ENCODE measurements around the gene RGS2.

The RGS2 gene

DNA sequence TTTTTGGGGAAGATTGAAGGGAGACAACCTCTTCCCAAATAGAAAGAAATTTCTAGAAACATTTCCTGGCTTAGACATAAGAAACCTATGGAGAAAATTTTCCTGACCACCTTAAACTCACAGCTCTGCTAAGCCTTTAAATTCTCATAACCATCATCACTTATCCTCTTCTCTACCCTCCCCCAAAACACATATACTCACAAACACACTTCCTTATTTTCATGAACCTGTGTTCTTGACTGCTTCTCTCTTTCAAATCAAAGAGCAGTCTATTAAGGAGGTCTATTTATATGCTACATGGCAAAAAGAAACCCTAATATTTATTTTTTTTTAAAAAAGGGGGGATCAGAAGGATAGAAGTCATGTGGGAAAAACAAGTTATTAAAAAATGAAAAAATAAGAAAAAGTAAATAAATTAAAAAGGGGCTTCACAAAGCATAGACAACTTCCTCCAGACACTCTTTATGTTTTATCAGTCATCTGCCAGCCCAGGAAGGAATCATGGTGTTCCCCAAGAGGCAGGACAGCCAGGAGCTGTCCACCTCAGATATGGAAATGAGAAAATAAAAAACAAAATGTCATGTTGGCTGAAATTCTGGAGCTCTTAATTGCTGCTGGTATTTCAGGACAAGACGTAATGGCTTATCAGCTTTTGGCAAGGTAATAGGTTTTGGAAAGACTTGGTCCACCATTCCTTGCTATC, 12.8 kb upstream of the RGS2 start:
- DNase-seq (ENCODE audit: low read depth): no peak

DNA sequence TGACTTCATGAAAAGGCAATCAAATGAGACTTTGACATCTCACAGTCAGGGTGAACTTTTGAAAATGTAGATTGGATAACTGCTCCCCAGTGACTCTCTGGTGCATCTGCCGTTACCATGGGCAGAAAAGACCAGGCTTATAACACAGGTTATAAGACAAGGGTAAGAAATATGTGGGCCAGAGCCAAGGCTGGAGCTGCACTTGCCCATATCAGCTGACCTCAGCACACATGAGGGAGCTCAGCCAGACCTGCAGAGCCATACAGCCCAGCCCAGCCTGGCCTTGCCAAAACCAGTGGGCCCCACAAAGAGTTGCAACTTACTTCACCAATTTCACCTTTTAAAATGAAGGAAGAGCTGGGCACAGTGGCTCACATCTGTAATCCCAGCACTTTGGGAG, 11.7 kb upstream of the RGS2 start:
- no peak for DNase-seq (ENCODE audit: low read depth)

DNA sequence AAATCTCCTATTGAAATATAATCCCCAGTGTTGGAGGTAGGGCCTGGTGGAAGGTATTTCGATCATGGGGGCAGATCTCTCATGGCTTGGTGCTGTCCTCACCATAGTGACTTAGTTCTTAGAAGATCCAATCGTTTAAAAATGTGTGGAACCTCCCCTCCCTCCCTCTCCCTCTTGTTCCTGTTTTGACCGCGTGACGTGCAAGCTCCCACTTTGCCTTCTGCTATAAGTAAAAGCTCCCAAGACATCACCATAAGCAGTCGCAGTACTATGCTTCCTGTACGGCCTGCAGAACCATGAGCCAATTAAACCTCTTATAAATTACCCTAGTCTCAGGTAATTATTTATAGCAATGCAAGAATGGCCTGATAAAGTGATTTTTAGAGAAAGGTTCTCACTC, 10.9 kb upstream of the RGS2 start:
- DNase-seq (ENCODE audit: low read depth): no peak

DNA sequence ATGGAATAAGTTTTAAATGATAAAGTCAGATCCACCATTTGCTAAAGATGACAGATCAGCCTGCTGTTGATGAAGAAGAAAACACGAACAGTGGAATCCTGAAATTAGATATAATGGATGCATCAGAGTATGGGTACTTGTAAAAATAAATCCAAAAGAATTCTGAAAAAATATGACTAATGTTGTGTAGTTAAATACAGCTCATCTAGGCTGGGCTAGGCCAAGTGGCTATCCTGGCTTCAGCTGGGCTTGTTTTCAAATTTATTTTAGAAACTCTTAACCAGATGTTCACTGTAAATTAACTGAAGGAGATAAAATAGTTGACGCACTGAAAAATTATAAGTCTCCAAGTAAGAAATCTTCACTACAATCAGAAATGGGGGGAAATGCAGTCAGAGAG, 7.4 kb upstream of the RGS2 start:
- DNase-seq (ENCODE audit: low read depth): no peak

DNA sequence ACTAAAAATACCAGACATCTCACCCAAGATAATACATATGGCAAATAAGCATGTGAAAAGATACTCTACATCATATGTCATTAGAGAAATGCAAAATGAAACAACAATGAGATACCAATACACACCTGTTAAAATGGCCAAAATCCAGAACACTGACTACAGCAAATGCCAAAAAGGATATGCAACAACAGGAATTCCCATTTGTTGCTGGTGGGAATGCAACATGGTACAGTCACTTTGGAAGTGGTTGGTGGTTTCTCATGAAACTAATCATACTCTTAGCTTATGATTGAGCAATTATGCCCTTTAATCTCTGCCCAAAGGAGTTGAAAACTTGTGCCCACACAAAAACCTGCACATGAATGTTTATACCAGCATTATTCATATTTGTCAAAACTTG, 6.4 kb upstream of the RGS2 start:
- no peak for DNase-seq (ENCODE audit: low read depth)

DNA sequence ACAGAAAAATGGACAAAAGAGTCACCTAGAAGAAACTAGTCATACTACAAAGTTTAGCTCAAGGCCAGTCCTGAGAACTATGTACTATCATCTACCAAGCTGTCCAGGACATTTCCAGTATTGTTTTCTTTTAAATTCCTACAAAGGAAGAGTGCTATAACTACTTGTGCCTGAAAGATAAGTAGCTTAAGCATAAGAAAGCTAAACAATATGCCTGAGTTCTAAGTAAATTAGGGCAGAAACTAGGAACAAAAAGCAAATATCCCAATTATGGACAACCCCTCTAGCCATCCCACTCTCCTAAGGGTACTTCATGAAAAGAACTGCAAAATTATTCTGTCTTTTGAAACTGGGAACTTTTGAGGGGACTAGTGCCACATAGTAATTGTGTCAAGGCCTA, 5.3 kb upstream of the RGS2 start:
- DNase-seq (ENCODE audit: low read depth): no peak

DNA sequence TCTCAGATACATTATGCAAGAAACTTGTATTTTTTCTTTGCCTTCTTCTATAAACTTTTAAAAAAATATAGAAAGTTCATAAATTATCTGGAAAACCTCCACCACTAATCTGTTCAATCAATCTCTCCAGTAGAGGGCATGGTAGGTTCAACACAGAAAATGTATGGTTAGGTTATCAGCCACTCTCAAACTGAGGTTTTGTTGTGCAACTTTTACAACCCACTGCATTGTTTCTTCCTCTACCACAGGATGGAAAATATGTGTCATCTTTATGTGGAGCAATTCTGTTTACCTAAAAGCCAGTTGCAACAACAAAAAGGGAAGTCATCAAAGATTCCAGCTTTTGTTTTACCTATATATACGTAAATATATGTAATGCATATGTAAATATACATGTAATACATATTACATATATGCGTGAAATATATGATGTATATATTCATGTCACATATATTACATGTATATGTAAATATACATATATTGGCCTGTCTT, 3.0 kb upstream of the RGS2 start:
- peak; percentile 81 for DNase-seq (ENCODE audit: low read depth)

DNA sequence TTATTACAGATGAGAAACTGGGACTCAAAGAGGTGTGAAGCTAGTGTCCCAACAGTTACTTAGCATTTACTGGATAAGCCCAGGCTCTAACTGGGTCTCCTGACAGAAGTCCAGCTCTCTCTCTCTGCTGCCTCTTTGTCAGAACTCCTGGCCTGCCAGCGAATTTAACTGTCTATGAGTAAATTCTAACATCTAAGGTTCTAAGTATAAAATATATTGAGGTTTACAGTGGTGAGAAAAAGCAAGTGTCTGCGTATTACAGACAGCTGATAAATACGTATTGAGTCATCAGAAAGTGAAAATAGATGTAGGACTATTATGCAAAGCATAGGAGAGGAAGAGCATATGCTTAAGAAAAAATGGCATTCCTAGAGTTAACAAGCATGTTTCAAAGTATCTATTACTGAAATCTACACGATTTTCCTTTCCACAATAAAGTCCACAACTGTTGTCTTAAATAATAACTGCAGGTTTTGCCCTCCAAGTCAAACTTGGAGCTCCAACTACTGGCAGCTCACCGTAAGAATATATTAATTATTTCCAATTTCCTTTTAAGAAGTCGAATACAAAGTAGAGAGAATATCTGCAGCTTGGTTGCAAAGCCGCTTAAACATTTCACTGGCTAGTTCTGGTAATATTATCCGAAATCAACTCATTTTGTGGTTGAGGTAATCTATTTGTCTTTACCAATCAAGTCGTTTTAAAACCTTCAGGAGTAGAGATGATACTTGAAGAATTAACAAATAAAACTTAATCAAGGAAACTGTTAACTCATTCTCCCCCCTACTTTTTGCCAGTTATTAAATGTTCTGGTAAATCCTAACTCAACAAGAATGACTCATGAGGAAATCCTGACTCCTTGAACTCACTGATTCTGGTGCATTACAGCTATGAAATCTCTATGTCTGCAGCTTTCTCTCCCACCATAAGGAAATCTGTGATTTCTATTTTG, 1.4 kb upstream of the RGS2 start:
- peak; percentile 40 for DNase-seq (ENCODE audit: low read depth)

DNA sequence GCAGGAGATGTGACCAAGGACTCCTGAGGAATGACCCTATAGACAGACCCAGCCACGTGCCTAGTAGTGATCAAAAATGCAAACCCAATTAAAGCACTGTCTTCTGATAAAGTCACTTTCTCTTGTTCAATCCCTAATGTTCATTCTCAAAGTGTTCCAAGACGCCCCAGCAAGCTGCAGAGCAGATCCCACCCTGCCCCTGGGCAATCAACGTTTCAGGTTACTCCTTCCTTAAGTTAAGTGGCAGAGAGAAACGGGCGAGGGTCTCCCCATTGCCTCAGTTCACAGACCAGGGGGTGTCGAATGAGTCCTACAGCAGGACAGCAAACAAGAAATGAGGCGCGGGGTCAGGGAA, 699 bp upstream of the RGS2 start:
- DNase-seq (ENCODE audit: low read depth): no peak

DNA sequence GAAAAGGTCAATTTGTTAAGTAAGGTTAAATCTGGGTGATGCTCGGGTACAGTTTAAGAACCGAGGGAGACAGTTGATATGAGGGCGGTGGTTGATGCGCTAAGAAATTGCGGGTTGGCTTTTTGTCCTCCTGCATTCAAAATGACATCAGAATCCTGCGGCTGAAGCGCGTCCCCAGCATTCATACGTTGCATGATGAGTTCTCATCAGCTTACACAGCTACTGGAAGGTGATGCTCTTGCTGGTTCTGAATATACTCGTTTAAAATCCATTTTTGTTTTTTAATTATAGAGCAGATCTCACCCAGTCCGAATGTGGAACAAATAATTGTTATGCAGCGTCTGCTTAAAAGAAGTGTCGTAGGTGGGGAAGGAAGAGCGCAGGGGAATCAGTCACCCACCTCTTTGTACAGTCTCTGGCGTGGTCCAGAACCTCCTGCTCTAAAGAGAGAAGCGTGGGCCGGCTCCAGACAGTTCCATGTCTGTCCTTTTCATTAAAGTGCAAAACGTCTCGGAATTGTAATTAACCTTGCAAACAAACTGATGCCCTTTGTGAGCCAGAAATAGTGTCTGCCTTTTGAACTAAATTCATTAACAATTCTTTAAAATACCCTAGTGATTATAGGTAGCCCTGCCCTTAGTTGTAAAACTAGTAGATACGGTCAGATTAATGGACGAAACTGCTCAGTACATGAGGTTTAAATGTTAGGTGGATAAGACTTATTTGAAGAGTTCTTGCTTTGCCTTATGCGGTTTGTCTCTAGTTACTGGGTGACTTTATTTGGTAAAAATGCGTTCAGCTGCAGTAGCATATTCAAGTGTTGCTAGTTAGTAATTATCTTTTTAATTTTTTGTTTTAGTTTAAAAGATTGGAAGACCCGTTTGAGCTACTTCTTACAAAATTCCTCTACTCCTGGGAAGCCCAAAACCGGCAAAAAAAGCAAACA, 741 bp downstream of the RGS2 start:
- DNase-seq (ENCODE audit: low read depth): peak; percentile 39

DNA sequence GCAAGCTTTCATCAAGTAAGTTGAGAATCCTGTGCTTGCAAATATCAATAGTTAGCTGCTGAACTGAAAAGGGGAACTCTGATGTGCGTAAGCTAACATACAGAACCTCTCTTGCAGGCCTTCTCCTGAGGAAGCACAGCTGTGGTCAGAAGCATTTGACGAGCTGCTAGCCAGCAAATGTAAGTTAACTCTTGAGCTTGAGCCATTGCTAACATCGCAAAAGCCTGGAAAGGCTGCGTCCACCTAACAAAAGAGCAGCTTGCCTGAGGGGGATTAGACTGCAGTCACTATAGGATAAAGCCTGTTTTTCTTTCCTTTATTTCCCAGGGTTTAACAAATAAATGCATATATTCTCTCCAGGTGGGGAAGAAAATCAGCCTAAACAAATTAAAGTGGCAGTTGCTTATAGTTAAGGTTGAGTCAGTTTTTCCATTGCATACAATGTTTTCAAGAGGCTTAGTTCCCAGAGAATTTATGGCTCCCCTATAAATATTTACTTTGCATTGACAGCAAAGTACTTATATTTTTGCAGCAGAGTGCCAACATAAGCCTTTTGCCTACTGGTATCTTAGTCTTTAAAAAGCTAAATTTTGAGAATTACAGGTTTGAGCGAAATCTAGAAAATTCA, 1.5 kb downstream of the RGS2 start:
- no peak for DNase-seq (ENCODE audit: low read depth)

DNA sequence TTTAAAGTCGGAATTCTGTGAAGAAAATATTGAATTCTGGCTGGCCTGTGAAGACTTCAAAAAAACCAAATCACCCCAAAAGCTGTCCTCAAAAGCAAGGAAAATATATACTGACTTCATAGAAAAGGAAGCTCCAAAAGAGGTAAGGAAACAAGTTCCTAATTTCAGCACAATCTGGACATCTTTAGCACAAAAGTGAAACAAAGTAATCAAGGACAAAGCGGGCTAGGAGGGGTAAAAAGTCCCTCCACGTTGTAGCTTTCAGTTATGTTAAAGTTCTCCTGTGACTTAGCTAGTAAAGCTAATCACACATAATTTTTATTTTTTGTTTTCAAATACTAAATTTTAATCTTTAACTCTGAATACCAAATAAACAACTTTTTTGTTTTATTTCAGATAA, 2.2 kb downstream of the RGS2 start:
- no peak for DNase-seq (ENCODE audit: low read depth)

DNA sequence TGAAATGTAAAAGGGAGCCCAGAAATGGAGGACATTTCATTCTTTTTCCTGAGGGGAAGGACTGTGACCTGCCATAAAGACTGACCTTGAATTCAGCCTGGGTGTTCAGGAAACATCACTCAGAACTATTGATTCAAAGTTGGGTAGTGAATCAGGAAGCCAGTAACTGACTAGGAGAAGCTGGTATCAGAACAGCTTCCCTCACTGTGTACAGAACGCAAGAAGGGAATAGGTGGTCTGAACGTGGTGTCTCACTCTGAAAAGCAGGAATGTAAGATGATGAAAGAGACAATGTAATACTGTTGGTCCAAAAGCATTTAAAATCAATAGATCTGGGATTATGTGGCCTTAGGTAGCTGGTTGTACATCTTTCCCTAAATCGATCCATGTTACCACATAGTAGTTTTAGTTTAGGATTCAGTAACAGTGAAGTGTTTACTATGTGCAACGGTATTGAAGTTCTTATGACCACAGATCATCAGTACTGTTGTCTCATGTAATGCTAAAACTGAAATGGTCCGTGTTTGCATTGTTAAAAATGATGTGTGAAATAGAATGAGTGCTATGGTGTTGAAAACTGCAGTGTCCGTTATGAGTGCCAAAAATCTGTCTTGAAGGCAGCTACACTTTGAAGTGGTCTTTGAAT, 2.9 kb downstream of the RGS2 start:
- DNase-seq (ENCODE audit: low read depth): no peak

DNA sequence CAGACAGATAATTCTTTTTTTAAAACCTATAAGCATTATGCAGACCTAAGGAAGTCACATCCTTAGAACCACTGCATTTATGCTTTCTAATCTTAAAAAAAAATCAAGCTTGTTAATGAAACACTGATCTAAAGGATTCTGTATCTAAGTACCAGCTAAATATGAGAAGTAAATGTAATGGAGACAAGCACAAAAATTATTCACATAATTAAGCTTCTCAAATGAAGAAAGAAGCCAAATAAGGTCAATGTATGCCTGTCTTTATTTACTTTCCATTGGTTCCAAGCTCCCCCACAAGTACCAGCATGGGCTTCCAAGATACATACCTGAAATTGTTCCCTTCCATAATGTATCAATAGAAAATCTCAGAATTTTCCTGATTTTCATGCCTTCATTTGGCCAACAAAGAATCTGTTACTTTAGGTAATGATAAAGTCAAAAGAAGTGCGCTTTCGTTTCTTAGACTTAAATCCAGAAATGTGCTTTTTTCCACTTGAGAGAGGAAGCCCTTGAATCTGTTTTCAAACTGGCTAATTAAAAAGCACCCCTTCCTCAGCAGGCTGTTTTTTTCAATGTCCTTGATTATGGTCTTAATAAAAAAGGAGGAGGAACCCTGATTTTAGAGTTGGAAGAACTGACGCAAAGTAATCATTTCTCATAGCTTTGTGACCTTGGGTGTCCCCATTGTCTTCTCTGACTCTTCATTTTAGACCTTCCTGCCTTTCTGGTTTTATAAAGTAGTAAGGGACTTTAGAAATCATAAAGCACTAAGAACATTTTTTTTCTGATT, 3.8 kb downstream of the RGS2 start:
- DNase-seq (ENCODE audit: low read depth): no peak

DNA sequence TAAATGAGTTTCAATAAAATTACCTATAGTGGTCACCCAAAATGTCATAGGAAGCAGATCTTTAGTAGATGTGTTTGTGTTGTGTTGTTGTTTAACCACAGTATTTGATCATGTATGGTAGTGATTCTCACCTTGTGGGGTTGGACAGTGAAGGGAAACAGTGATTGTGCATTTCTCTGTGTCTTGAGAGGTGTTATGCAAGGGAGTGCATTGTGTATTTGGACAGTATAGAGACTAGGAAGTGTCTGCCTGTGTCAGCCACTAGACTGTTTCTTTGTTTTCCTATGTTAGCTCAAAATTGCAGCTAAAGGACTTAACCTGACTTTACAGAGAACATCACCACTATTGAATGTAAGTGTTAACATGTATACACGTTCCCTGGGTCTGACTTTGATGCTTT, 6.0 kb downstream of the RGS2 start:
- DNase-seq (ENCODE audit: low read depth): no peak

DNA sequence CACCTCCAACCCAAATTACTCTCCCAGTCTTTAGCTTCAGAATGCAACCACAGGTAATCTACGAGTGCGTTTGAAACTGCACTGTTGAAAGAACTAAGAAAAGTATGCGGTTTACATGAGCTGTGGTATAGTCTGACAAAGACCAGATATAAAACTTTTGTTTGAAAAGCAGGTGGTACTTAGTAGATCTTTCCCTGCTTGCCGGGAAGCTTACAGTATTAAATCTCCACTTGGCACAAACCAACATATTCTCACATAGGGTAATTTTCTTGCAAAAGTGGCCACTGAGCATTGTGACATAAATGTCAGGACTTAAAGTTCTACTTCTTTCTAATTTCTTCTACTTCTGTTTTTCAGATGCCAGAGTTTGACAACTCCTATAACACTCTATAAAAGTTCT, 8.4 kb downstream of the RGS2 start:
- DNase-seq (ENCODE audit: low read depth): no peak

DNA sequence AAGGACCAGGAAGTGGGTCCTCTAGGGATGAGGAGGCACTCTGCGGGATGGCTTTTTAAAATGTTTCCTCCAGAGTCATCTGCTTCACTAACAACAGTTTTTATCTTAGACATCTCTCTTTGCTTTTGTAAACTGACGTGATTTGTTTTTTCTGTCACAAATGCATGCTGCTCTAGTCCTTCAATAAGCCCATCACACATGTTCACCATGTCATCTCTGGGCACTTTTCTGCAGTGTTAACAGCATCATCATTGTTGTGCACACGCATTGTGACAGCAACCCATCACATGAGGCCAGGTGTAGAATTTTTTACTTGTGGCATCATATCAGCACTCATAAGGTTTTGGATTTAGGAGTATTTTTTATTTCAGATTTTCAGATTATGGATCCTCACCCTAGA, 12.5 kb downstream of the RGS2 start:
- DNase-seq (ENCODE audit: low read depth): no peak

DNA sequence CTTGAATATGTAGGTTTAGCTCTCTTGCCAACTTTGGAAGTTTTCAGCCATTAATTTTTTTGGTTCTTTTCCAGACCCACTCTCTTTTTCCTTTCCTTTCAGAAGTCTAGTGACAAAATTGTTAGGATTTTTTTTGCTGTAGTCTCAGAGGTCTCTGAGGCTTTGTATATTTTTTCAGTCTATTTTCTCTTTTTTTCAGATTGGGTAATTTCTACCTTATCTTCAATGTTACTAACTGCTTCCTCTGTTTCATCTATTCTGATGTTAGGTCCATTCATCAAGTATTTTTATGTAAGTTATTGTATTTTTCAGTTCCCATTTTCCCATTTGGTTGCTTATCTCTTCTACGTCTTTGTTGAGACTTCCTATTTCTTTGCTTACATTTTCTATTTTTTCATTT, 15.7 kb downstream of the RGS2 start:
- DNase-seq (ENCODE audit: low read depth): no peak

DNA sequence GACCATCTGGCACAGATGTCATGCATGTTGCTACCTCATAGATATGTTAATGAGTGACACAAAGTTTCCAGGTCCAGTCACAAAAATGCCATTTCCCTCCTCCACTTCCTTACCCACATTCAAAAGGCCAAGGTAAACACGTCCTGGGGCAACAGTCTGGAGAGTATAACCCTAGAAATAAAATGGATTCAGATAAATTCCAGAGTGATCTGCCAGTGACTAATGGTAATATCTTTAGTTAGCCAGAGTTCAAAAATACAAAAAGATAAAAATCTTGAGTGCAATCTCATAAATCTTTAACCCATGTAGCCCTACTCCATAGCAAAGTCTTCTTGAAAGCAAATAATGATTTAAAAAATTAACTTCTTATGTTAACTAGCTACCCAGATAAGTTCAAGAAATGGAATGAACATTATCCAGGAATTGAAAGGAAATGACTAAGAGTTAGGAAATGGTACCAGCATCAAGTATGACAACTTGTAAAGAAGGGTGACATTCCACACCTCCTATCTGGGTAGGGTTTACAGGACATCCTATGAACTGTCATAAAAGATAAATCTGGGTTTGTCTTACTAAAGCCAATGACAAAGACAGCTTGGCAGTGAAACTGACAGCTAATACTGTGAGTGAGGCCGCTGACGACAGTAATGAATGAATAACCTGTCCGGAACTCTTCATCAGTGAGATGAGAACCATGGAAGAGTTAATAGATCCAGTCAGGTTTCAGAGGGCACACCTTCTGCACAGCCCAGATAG, 18.1 kb downstream of the RGS2 start:
- peak; percentile 18 for DNase-seq (ENCODE audit: low read depth)

Measured in stromal cell of bone marrow (primary cell).